GM19099 (cell line): ENCODE results near the gene LAMA5.

ENCODE experiments used
- POLR2A ChIP-seq: IDR thresholded peaks from 3 replicates; pipeline ENCODE4 v1.6.1; 2011; ENCODE audit warnings: low read depth; ENCODE audit not compliant: insufficient read length; ENCODE audit errors: extremely low read depth

LAMA5 gene

DNA sequence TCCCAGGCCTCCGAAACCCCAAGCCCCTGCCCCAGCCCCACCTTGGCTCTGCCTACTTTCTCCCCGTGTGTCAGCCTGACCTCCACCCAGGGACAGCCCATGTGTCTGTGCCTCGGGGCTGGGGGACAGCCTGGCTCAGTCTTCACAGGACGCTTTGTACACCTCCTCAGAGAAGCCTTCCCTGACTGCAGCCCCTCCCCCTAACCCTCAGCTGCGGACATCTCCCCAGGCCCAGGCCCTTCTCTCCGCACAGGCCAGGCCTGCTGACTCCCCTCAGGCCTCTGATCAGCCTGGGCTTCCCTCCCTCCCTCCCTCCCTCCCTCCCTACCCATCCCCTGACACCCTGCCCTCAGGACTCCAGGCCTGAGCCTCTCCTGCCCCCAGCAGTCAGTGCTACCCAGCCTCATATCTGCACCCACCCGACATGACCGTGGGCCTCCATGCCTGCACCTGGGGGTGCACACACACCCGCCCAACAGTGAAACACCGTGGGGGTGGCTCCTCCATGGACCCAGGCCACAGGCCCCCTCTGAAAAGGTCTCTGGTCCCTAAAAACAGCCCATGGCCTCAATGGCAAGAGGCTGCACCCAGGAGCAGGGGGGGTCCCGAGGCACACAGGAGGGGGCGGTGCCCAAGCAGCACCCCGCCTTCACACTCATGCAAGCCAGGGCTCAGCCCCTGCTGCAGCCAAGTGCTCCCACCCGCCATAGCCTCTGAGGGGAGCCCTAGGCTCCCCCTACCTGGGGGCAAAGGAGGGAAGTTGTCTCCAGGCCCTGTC lies 12.9 kb downstream of the LAMA5 start:
- TF ChIP-seq POLR2A: no peak

DNA sequence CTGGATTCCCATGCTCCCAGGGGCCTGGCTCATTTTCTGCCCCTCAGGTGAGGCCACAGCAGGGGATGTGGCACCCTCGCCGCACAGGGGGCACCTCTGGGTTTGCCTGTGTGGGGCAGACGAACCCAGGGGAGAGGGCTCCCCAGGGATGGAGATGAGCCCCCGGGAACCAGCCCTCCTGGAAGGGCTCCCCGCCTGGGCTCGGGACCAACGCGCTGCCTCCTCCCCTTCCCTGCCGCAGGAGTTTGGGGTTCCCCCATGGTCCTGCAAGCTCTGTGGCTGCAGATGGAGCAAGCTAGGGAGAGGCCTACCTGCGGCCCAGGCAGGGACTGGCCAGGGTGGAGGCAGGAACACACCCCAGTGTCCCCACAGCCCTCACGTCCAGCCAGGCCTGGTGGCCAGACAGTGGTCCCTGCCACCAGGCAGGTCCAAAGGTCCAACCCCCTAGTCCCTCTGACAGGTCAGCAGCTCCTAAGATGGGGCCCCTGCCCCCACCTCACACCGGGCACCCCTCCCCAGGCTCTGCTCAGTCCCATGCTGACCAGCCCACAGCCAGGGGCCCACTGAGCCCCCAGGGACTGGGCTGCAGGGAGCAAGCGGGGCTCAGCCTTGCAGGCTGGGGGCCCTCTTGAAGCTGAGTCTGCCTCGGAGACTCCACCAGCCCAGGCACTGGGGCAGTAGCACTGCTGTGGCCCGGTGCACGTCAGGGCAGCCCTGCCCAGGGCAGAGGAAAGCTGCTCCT lies 13.7 kb downstream of the LAMA5 start:
- TF ChIP-seq POLR2A: no peak

DNA sequence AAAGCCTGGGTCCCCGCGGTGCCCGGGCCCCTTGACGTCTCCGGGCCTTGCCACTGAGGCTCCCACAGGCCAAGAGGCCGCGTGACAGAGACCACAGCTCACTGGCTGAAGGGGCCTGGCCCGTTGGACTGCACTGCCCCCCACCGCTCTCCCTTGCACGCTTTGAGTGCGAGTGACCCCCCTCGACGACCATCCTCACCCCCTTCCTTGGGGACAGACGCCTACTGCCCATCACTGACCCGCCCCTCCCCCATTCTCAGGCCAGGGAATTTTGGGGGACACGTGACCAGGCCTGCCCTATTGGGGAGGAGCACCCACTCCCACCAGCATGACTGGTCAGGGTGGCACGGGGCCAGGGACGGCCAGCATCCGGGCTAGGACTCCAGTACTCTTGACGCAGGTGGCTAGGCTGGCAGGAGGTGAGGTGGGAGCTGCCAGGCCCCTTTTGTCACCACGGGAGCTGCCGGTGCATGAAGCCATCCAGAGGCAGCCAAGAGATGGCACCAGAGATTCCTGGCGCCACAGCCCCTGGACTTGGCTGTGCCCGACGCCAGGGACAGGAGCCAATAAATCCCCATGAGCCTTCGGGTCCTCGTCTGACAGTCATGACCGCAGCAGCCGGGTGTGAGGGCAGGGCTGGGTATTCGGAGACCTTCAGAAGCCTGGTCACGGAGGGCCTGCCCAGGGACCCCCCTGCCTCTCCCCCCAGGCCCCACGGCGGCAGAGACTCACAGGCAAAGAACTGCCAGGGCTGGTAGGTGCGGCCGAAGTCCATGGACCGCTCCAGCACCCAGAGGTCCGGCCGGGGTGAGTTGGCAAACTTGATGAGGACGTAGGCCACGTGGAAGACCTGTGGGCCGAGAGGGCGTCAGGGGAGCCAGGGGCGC lies 14.5 kb downstream of the LAMA5 start:
- TF ChIP-seq POLR2A: no peak

DNA sequence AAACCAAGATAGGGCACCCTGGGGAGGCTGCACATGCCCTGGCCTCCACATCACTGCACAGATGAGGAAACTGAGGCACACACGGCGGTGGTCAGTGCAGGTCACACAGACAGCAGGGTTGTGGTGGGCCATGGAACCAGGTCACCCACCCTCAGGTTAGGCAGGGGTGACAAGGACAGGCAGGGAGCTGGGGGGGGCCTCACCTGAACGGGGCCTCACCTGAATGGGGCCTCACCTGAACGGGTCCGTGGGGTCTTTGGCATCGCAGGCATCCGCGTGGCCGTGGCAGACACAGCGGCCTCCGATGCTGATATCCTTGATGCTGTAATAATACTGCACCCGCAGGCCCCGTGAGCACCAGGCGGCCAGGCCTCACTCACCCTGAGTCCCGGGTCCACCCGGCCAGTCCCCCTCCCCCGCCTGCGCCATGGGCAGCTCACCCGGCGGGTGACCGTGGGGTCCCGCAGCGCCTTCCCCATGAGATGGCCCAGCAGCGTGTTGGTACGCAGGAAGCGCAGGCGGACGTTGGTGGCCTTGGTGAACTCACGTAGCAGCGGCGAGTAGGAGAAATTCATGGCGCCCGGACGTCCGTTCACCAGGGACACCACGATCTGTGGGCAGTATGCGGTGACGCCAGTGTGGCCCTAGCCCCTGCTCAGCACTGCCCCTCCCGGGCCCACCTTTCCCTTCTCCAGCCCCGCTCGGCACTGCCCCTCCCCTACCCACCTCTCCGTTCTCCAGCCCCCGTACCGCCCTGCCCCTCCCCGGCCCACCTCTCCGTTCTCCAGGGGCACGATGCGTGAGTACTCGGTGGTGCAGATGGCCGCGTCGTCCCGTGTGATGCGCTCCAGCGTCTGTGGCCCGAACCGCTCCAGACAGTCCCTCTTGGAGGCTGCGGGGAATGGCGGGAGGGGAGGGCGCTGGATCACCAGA lies 15.4 kb downstream of the LAMA5 start:
- TF ChIP-seq POLR2A: no peak

DNA sequence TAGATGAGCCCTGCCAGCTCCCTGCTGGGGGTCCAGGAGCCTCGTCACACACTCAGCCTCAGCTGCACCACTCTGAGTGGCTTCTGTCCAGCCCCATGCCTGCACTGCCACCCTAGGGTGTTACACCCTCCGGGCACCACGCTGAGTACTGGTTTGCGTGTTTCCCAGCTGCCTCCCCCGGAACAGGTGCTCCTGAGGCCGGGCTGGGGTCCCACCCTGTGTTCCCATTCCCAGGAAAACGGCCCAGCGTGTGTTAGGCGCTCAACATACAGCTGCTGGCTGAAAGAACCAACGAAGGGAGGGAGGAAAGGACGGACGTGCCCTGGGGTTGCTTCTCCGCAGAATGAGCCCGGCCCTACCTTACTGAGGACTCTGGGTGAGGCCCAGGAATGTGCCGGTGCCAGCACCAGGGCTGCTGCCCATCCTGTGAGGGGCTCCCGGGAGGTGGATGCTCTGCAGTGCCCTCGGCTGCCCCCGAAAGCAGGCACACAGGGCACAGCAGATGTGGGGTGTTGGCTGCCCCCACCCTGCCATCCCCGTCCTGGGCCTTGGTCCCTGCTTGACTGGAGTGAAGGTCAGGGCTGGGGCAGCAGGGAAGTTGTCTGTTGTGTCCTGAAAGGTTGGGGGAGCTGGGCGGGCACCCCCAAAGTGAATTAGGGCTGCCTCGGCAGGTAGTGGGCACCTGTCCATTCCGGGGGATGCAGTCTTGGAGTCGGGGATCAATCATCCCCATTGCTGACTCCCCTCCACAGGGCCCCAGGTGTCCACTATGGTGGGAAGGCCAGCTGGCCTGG lies 16.3 kb downstream of the LAMA5 start:
- TF ChIP-seq POLR2A: no peak

DNA sequence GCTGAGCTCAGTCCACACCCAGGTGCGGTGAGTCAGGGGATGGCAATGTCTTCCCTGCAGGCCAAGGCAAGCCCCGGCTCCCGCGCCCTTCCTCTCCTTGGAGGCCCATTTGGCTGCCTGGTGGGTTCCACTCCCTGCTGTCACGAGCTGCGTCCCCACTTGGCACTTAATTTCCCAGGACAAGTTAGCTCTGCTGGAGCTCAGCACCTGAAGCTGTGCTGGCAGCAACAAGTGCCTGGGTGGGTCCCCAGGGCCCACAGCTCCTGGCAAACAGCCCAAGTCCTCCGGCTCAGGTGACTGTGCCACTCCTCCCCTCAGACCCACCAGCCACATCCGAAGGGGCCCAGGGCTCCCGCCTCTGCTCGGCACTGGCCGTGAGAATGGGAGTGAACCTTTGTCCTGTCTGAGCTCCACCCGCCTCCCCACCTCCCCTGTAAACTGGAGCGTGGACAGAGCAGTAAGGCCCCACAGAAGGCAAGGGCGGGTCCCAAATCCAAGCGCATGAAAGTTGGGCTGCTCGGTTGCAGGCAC lies 16.9 kb downstream of the LAMA5 start:
- no peak for TF ChIP-seq POLR2A

DNA sequence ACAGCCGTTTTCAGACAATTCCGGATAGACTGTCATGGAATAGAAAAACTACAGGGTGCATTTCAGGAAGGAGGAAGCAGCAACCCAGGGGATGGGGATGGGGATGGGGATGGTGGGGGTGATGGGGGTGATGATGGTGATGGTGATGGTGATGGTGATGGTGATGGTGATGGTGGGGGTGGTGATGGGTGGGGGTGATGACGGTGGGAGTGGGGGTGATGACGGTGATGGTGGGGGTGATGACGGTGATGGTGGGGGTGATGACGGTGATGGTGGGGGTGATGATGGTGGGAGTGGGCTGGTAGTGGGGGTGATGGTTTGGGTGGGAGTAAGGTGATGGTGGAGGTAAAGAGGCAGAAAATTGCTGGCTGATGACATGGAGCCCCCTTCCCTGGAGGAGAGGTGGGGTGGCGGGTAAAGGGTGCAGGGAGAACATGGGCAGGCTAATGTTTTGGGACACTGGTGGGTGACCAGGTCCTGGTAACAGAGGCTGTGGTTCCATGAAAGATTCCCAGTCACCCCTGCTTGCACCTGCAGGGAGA lies 17.5 kb downstream of the LAMA5 start:
- TF ChIP-seq POLR2A: no peak

DNA sequence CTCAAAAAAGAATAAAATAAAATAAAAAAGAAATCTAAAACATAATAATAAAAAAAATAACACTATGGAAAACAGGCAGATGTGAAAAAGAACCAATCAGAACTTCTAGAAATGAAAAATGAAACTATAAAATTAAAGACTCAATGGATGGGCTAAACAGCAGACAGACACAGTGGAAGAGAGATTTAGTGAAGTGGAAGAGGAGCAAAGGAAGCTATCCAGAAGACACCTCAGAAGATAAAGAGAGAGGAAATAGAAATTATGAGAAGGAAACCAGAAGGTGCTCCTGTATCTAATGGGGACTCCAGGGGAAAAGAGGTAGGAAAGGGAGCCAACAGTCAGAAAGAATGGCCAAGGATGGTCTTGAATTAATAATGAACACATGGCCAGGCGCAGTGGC lies 18.5 kb downstream of the LAMA5 start:
- TF ChIP-seq POLR2A: no peak

DNA sequence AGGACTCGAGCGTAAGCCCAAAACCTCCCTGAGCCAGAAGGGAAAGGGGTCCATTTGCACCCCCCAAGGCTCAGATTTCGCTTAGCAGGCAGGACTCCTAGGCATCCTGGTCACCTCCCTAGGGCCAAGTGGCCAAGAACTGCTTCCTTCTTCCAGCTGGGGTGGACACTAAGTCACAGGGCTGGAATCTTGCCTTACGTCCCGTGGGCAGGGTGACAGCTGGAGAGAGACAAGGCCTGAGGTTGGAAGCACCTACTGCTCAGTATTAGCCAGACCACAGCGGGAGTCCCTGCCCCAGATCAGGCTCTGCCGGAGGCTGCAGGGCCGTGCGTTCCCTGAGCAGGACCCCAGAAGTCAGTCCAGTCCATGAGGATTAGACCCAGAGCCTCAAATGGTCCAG lies 19.7 kb downstream of the LAMA5 start:
- no peak for TF ChIP-seq POLR2A

DNA sequence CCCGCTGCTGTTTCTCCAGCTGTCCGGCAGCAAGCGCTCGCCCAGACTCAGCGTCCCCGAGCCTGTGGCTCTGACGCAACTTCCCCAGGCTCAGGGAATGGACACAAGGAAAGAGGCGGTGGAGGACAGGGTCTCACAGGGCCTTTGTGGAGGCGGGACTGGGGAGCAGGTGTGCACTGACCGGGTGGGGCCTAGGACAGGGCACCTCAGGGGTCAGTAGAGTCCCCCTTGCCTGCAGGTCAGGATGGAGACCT lies 20.0 kb downstream of the LAMA5 start:
- no peak for TF ChIP-seq POLR2A

DNA sequence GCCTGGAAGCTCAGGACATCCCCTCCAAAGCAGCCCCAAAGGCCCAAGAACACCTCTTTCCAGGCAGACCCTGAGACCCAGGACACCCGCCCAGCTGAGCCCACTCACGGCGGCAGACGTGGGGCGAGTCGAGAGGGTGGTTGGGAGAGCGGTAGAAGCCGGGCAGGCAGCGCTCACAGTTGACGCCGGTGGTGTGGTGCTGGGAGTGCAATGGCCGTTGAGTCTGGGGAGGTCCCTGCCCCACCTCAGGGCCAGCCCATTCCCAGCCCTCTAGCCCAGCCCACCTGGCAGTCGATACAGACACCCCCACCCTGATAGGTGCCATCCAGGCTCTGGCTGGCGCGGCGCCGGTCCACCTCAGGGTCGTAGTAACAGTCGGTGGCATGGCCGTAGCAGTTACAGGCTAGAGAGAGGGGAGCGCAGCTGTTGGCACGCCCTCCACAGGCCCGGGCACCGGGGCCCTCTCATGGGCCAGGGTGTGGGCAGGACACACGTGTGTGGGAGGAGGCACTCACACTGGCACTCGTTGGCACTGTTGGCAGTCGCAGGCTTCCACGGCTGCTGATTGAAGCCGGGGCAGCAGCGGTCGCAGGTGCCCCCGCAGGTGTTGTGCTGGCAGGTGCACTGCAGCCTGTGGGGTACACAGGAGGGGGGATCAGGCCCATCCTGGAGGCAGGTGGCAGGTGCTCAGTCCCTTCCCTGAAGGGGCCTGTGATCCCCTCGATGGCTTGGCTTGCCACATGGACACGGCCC lies 20.5 kb downstream of the LAMA5 start:
- TF ChIP-seq POLR2A: no peak

DNA sequence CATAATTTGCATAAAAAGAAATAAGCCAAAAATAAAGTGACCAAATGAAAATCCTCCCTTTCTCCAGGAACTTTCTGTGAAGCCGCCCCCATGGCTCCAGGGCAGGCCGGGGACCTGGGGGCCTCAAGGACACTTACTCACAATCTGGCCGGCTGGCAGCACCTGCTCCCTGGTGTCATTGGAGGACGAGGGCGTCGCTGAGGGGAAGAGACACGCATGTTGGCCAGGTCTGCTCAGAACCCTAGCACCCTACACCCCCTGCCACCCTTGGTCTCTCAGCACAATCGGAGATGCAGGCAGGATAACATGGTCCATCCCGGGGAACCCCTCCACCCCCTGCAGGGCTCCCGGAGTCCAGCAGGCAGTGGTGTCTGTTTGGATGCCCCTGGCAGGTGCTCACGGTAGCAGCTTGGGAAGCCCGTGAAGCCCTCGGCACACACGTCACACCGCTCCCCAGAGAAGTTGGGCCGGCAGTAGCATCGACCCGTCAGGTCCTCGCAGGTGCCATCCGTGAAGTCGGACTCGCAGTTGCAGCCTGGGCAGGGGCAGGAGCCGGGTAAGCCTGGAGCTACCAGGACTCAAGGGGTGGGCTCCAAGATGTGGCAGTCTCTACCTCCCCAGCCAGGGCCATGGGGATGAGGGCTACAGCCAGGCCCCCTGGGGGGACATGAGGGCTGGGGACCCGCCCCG lies 21.3 kb downstream of the LAMA5 start:
- no peak for TF ChIP-seq POLR2A
